Peyer's patch (tissue), 4 donors: Measurements from ENCODE around the gene ZCRB1.

Experiments
- CTCF ChIP-seq, 6 experiments: fragments of 450-650 bp in 4 of 6; fragments of 200-600 bp in 2 of 6; sonication (generic) in 1 of 6; IDR thresholded peaks; one replicate each; pipeline ENCODE4 v1.5.1; 2017 to 2019; ENCODE audit warnings: antibody characterized with exemption in 6 of 6, mild to moderate bottlenecking in 3 of 6, moderate library complexity in 1 of 6
- POLR2A ChIP-seq, 2 donors: fragments of 450-650 bp; IDR thresholded peaks; one replicate each; pipeline ENCODE4 v1.5.1; 2017; ENCODE audit warnings: antibody characterized with exemption in 2 of 2, mild to moderate bottlenecking in 2 of 2, moderate library complexity in 2 of 2

GRCh38 chr12:42322567-42322966 is 3.3 kb downstream of the ZCRB1 start:
- no peak for TF ChIP-seq CTCF (IDR thresholded peaks at IDR 0.05)
- TF ChIP-seq POLR2A (IDR thresholded peaks at IDR 0.05), result no peak
